HepG2 (cell line): ENCODE results near the gene PNPLA2. TPM values are rescaled to one million over a fixed set of nuclear protein-coding genes. Genes with fewer than 3 reads are reported as not detected.

Source experiments
- ATAC-seq: fragments of 200-7000 bp; cut with Tn5 transposase; 3 replicates; pipeline ENCODE4 v1.9.1; 2020; ENCODE audit warnings: mild to moderate bottlenecking, moderate library complexity
- BruUV-seq: library from RNA; stranded (reverse); fragments of 400-500 nt; replicated peaks from 2 replicates; lab custom pipeline; 2021; lab: Mats Ljungman, UMichigan
- CTCF ChIA-PET: fragments of 300-600 bp; formaldehyde crosslinking; extraction: SDS; loops from one replicate; lab custom pipeline; 2021; ENCODE audit warnings: low total read pairs, inconsistent platforms, low intra/inter-chr PET ratio; lab: Yijun Ruan, JAX
- POLR2A ChIA-PET: fragments of 350-600 bp; sonication (Branson Sonifier 250); formaldehyde crosslinking; loops from one replicate; lab custom pipeline; 2020; ENCODE audit warnings: antibody characterized with exemption, inconsistent platforms; lab: Yijun Ruan, JAX
- DNase-seq: peaks from one replicate; pipeline ENCODE4 v3.0.0-alpha.2; 2015; ENCODE audit warnings: low spot score
- FAIRE-seq: peaks from 3 replicates; lab custom pipeline; 2011; peaks lifted over from hg19 to GRCh38; lab: Jason Lieb, UNC
- H2AFZ ChIP-seq: one replicate; pipeline ENCODE4 v1.6.1; 2011; ENCODE audit warnings: low read length, inconsistent platforms
- H3K27ac ChIP-seq: fragments of 300-600 bp; 3 replicates; pipeline ENCODE4 v1.8.0; 2011; ENCODE audit warnings: mixed run types, mild to moderate bottlenecking, mixed read lengths, low read length, inconsistent platforms; ENCODE audit not compliant: insufficient read depth; ENCODE audit errors: extremely low read length
- H3K27me3 ChIP-seq, 2 experiments: fragments of 200-600 bp in 1 of 2; 2 replicates in 1 of 2; 3 replicates in 1 of 2; pipeline versions ENCODE4 v1.6.0 to v1.8.0; 2011; ENCODE audit warnings: low read length in 2 of 2, mild to moderate bottlenecking in 2 of 2, moderate library complexity in 2 of 2, inconsistent platforms in 1 of 2; ENCODE audit not compliant: insufficient read depth in 2 of 2, control insufficient read depth in 1 of 2
- H3K36me3 ChIP-seq, 2 experiments: fragments of 200-600 bp in 1 of 2; replicated peaks in 1 of 2; 2 replicates in 1 of 2; 3 replicates in 1 of 2; pipeline versions ENCODE4 v1.5.1 to v1.8.0; 2011; ENCODE audit warnings: low read length in 2 of 2, inconsistent platforms in 1 of 2; ENCODE audit not compliant: insufficient read depth in 2 of 2, control insufficient read depth in 1 of 2
- H3K4me1 ChIP-seq: 2 replicates; pipeline ENCODE4 v1.5.1; 2012; ENCODE audit warnings: low read length, inconsistent platforms; ENCODE audit not compliant: insufficient read depth
- H3K4me2 ChIP-seq: 2 replicates; pipeline ENCODE4 v1.6.0; 2011; ENCODE audit warnings: low read depth, low read length, inconsistent platforms
- H3K4me3 ChIP-seq, 3 experiments: fragments of 200-600 bp in 1 of 3; sonication (generic), shearing (Covaris generic) in 1 of 3; replicated peaks in 1 of 3; 2 replicates each; pipeline ENCODE4 v1.5.1; 2011 to 2016; ENCODE audit warnings: low read length in 3 of 3, inconsistent platforms in 2 of 3, low read depth in 2 of 3, mild to moderate bottlenecking in 2 of 3, control low read depth in 1 of 3, mixed read lengths in 1 of 3; ENCODE audit not compliant: insufficient read depth in 1 of 3
- H3K79me2 ChIP-seq: one replicate; pipeline ENCODE4 v1.6.1; 2011; ENCODE audit warnings: low read length, inconsistent platforms; ENCODE audit not compliant: insufficient read depth
- H3K9ac ChIP-seq: 2 replicates; pipeline ENCODE4 v1.6.0; 2011; ENCODE audit warnings: mild to moderate bottlenecking, low read depth, low read length, inconsistent platforms; ENCODE audit not compliant: insufficient read depth
- H3K9me3 ChIP-seq: 2 replicates; pipeline ENCODE4 v1.5.1; 2012; ENCODE audit warnings: mild to moderate bottlenecking, low read length
- H4K20me1 ChIP-seq: 2 replicates; pipeline ENCODE4 v1.6.0; 2011; ENCODE audit warnings: inconsistent platforms, mild to moderate bottlenecking, low read length, moderate library complexity; ENCODE audit not compliant: insufficient read depth
- ARNT2 ChIP-seq: sonication (generic); formaldehyde crosslinking; IDR thresholded peaks from 2 replicates; pipeline ENCODE4 v1.8.0; 2022; ENCODE audit warnings: mild to moderate bottlenecking, low read depth, missing genetic modification reagents, moderate library complexity
- DNMT3B ChIP-seq: conservative IDR thresholded peaks from 2 replicates; pipeline ENCODE4 v1.6.1; 2016; ENCODE audit warnings: missing biosample characterization, control low read depth
- ELF4 ChIP-seq: sonication (generic); formaldehyde crosslinking; IDR thresholded peaks from 2 replicates; pipeline ENCODE4 v1.5.0; 2020; ENCODE audit warnings: missing genetic modification reagents, mild to moderate bottlenecking, moderate library complexity, borderline replicate concordance
- FLYWCH1 ChIP-seq: sonication (generic); formaldehyde crosslinking; IDR thresholded peaks from 2 replicates; pipeline ENCODE4 v1.8.1; 2023; ENCODE audit warnings: mild to moderate bottlenecking, missing genetic modification reagents
- IRF2 ChIP-seq: IDR thresholded peaks from 2 replicates; pipeline ENCODE4 v1.6.1; 2018; ENCODE audit warnings: missing genetic modification reagents, missing compliant biosample characterization
- KDM6A ChIP-seq: IDR thresholded peaks from 2 replicates; pipeline ENCODE4 v1.6.1; 2016; ENCODE audit warnings: low read depth
- NR2F1 ChIP-seq, 2 experiments: fragments of 450-650 bp in 1 of 2; formaldehyde crosslinking in 1 of 2; IDR thresholded peaks; 2 replicates each; pipeline versions ENCODE4 v1.5.0 to v1.6.1; 2016 to 2020; ENCODE audit warnings: mild to moderate bottlenecking in 1 of 2, missing compliant biosample characterization in 1 of 2, missing genetic modification reagents in 1 of 2, moderate library complexity in 1 of 2
- PAWR ChIP-seq: sonication (generic); formaldehyde crosslinking; IDR thresholded peaks from 2 replicates; pipeline ENCODE4 v1.4.0; 2020; ENCODE audit warnings: missing genetic modification reagents, mild to moderate bottlenecking, borderline replicate concordance
- SIX1 ChIP-seq: sonication (generic); formaldehyde crosslinking; IDR thresholded peaks from 2 replicates; pipeline ENCODE4 v1.4.0; 2020; ENCODE audit warnings: missing genetic modification reagents, borderline replicate concordance
- TFAP4 ChIP-seq: sonication (generic); IDR thresholded peaks from 2 replicates; pipeline ENCODE4 v1.6.1; 2016; ENCODE audit warnings: low read depth, borderline replicate concordance
- TGIF2 ChIP-seq: IDR thresholded peaks from 2 replicates; pipeline ENCODE4 v1.6.1; 2016; ENCODE audit warnings: control low read depth, missing compliant biosample characterization
- TSC22D2 ChIP-seq: sonication (generic); formaldehyde crosslinking; IDR thresholded peaks from 2 replicates; pipeline ENCODE4 v1.5.1; 2020; ENCODE audit warnings: missing genetic modification reagents, mild to moderate bottlenecking, borderline replicate concordance
- ZNF33A ChIP-seq: sonication (generic); formaldehyde crosslinking; IDR thresholded peaks from 2 replicates; pipeline ENCODE4 v1.5.1; 2020; ENCODE audit warnings: missing genetic modification reagents, mild to moderate bottlenecking, moderate library complexity, borderline replicate concordance
- ZNF598 ChIP-seq: sonication (generic); formaldehyde crosslinking; IDR thresholded peaks from 2 replicates; pipeline ENCODE4 v1.5.1; 2020; ENCODE audit warnings: mild to moderate bottlenecking, missing genetic modification reagents, borderline replicate concordance
- WGBS: methylation state at CpG from one replicate; pipeline ENCODE4 v1.1.6; 2017; ENCODE audit warnings: low lambda C conversion rate; 5-methylcytosine and 5-hydroxymethylcytosine counted together
- in situ Hi-C: cut with HindIII; loops from 2 replicates; pipeline ENCODE4 v1.10.0; 2017; ENCODE audit warnings: low pct_unique_long_range_greater_than_20kb; ENCODE audit not compliant: extremely low pct_ligation_motif_present
- intact Hi-C: fragments of 100-400 bp; cut with micrococcal nuclease; formaldehyde crosslinking; loops from one replicate; pipeline ENCODE4 v1.10.0; 2022; ENCODE audit not compliant: unreplicated experiment
- polyA plus RNA-seq, 8 experiments: library from polyadenylated mRNA; depleted of rRNA in 3 of 8; stranded (reverse) in 7 of 8; unstranded in 1 of 8; fragments of >200 nt; fragmentation: Illumina TruSeq in 4 of 8; extraction: Trizol in 4 of 8; gene quantifications; 2 replicates each; pipeline versions ENCODE4 v1.2.1 to v1.2.3, GENCODE V29; 2011 to 2016; ENCODE audit warnings: low read depth in 4 of 8, missing spikeins in 1 of 8, mixed read lengths in 1 of 8; ENCODE audit not compliant: insufficient read depth in 1 of 8
- total RNA-seq, 5 experiments: library from RNA; depleted of rRNA; stranded (reverse); fragments of >200 nt; fragmentation: Illumina TruSeq; extraction: Trizol; gene quantifications; 2 replicates each; pipeline ENCODE4 v1.2.3, GENCODE V29; 2016; ENCODE audit warnings: low read depth in 1 of 5
- TF ChIP-seq, protein P1 (sequence below): sonication (generic); formaldehyde crosslinking; IDR thresholded peaks from 2 replicates; pipeline ENCODE4 v1.4.0; 2020; ENCODE audit warnings: mild to moderate bottlenecking, missing genetic modification reagents, borderline replicate concordance

The PNPLA2 gene
- total and polyA plus RNA-seq, 2 of the 13 experiments (the other 11 are each of a cell fraction or from before 2014, with no cell fraction given) = 10.5 to 43.2 TPM

- no peak for FAIRE-seq
- H3K4me1 ChIP-seq = peaks cover 5% of the 10 kb centered on the region
- no peak overlapping the region for H3K4me3 ChIP-seq
- in situ Hi-C loops (no loop called here), intact Hi-C loops (no loop called here)
- no peaks in the 10 kb centered on the region; a peak in 1 of 5 replicates for H3K36me3 ChIP-seq
- H3K79me2 ChIP-seq = peaks cover 4% of the 10 kb centered on the region
- H2AFZ ChIP-seq = no peak overlapping the region
- no TSS peak for BruUV-seq
- CTCF ChIA-PET = no interaction called here
- 99% methylated on average over 11 of the region's 31 CpGs for WGBS
- no peak for DNase-seq
- H3K27me3 ChIP-seq = peaks cover 0 to 2% of the 10 kb centered on the region in 2 experiments; a peak in 2 of 5 replicates
- POLR2A ChIA-PET = interaction anchor here (5.3 kb wide), 1 partner anchor 16 kb away, joined by 44 read pairs; the partner anchor contains the start of gene GATD1
- no peak overlapping the region for H3K9ac ChIP-seq
- H3K4me2 ChIP-seq = no peak overlapping the region
- ATAC-seq = no peak
- TF ChIP-seq TGIF2 (CRISPR knock-in tag) (no peak), ZNF598 (no peak), IRF2 (no peak), NR2F1 (CRISPR knock-in tag; IDR thresholded peaks at IDR 0.05) (no peak), DNMT3B (CRISPR knock-in tag) (no peak), FLYWCH1 (CRISPR knock-in tag) (no peak), ARNT2 (CRISPR knock-in tag) (no peak), TFAP4 (no peak), SIX1 (no peak), ZNF33A (CRISPR knock-in tag) (no peak), PAWR (CRISPR knock-in tag) (no peak), KDM6A (no peak), TSC22D2 (CRISPR knock-in tag) (no peak), ELF4 (CRISPR knock-in tag) (no peak)
- TF ChIP-seq, protein P1, sequence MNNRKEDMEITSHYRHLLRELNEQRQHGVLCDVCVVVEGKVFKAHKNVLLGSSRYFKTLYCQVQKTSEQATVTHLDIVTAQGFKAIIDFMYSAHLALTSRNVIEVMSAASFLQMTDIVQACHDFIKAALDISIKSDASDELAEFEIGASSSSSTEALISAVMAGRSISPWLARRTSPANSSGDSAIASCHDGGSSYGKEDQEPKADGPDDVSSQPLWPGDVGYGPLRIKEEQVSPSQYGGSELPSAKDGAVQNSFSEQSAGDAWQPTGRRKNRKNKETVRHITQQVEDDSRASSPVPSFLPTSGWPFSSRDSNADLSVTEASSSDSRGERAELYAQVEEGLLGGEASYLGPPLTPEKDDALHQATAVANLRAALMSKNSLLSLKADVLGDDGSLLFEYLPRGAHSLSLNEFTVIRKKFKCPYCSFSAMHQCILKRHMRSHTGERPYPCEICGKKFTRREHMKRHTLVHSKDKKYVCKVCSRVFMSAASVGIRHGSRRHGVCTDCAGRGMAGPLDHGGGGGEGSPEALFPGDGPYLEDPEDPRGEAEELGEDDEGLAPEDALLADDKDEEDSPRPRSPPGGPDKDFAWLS (CRISPR knock-in tag) = no peak
- H3K27ac ChIP-seq = no peak overlapping the region
- H4K20me1 ChIP-seq = no peaks in the 10 kb centered on the region
- no peaks in the 10 kb centered on the region for H3K9me3 ChIP-seq
Observed at GRCh38 chr11:794013-794765, 24.5 kb upstream of the PNPLA2 start.
